GM19239 (cell line): ENCODE data around the gene ANAPC7.
"Not testable (repeated sequence)": the region's sequence is repeated elsewhere in the genome, so short reads cannot be mapped to it uniquely, and the experiment has no call there.

ENCODE experiments used
- DNase-seq: peaks from one replicate; pipeline ENCODE4 v3.0.0; 2011; ENCODE audit warnings: low spot score; ENCODE audit not compliant: insufficient read length
- FAIRE-seq: peaks from 2 replicates; lab custom pipeline; 2011; peaks lifted over from hg19 to GRCh38; lab: Jason Lieb, UNC

ANAPC7 gene

GRCh38 chr12:110352401-110352800 is 51.1 kb downstream of the ANAPC7 start:
- no peak for FAIRE-seq

GRCh38 chr12:110351119-110351518 is 52.4 kb downstream of the ANAPC7 start:
- no peak for FAIRE-seq

More at GRCh38 chr12:110352401-110352800, 51.1 kb downstream of the ANAPC7 start:
- DNase-seq, result no peak

GRCh38 chr12:110349514-110350151 is 53.9 kb downstream of the ANAPC7 start:
- DNase-seq, result no peak
- FAIRE-seq, result no peak

More at GRCh38 chr12:110351119-110351518, 52.4 kb downstream of the ANAPC7 start:
- DNase-seq, result no peak

GRCh38 chr12:110349096-110349495 is 54.4 kb downstream of the ANAPC7 start:
- FAIRE-seq (no peak), DNase-seq (no peak)

- DNase-seq (no peak), FAIRE-seq (no peak)
Observed at GRCh38 chr12:110348431-110349059, 55.0 kb downstream of the ANAPC7 start.

- FAIRE-seq, result no peak
- no peak for DNase-seq
Observed at GRCh38 chr12:110347767-110348166, 55.7 kb downstream of the ANAPC7 start.

- DNase-seq, result no peak
- no peak for FAIRE-seq
Observed at GRCh38 chr12:110345963-110346362, 57.5 kb downstream of the ANAPC7 start.

- no peak for FAIRE-seq
- DNase-seq, result no peak
Observed at GRCh38 chr12:110345176-110345661, 58.3 kb downstream of the ANAPC7 start.

GRCh38 chr12:110344657-110345056 is 58.9 kb downstream of the ANAPC7 start:
- FAIRE-seq (no peak), DNase-seq (no peak)

GRCh38 chr12:110343736-110344555 is 59.6 kb downstream of the ANAPC7 start:
- FAIRE-seq (no peak), DNase-seq (no peak)

GRCh38 chr12:110343114-110343513 is 60.4 kb downstream of the ANAPC7 start:
- FAIRE-seq, result no peak
- DNase-seq, result no peak

- FAIRE-seq (no peak), DNase-seq (no peak)
Observed at GRCh38 chr12:110342157-110342556, 61.4 kb downstream of the ANAPC7 start.

- no peak for FAIRE-seq
- no peak for DNase-seq
Observed at GRCh38 chr12:110340706-110341105, 62.8 kb downstream of the ANAPC7 start.

- FAIRE-seq, result not testable (repeated sequence)
Observed at GRCh38 chr12:110340261-110340660, 63.2 kb downstream of the ANAPC7 start.

GRCh38 chr12:110339184-110339952 is 64.1 kb downstream of the ANAPC7 start:
- no peak for FAIRE-seq

More at GRCh38 chr12:110340261-110340660, 63.2 kb downstream of the ANAPC7 start:
- not testable (repeated sequence) for DNase-seq

GRCh38 chr12:110338754-110339153 is 64.8 kb downstream of the ANAPC7 start:
- DNase-seq, result no peak
- no peak for FAIRE-seq

More at GRCh38 chr12:110339184-110339952, 64.1 kb downstream of the ANAPC7 start:
- DNase-seq, result no peak

GRCh38 chr12:110337912-110338710 is 65.4 kb downstream of the ANAPC7 start:
- DNase-seq (no peak), FAIRE-seq (no peak)

- DNase-seq (no peak), FAIRE-seq (no peak)
Observed at GRCh38 chr12:110335481-110336045, 67.9 kb downstream of the ANAPC7 start.

- FAIRE-seq (no peak), DNase-seq (no peak)
Observed at GRCh38 chr12:110333201-110333600, 70.3 kb downstream of the ANAPC7 start.
